GM12878 (cell line): Measurements from ENCODE around the gene DPH1. TPM values are rescaled to one million over a fixed set of nuclear protein-coding genes. Genes with fewer than 3 reads are reported as not detected.

Experiments used
- ATAC-seq: fragments of 200-7000 bp; cut with Tn5 transposase; 3 replicates; pipeline ENCODE4 v1.9.1; 2020; ENCODE audit warnings: mild to moderate bottlenecking, moderate library complexity
- BruUV-seq: library from RNA; stranded (reverse); fragments of 400-500 nt; replicated peaks from 2 replicates; lab custom pipeline; 2021; lab: Mats Ljungman, UMichigan
- CTCF ChIA-PET: fragments of 300-600 bp; sonication (Branson Sonifier 250); formaldehyde crosslinking; extraction: SDS; loops from one replicate; lab custom pipeline; 2021; ENCODE audit warnings: inconsistent platforms; lab: Yijun Ruan, JAX
- POLR2A ChIA-PET: fragments of 350-600 bp; formaldehyde crosslinking; extraction: SDS; loops from one replicate; lab custom pipeline; 2021; ENCODE audit warnings: inconsistent platforms; lab: Charles Lee
- RAD21 ChIA-PET: fragments of 300-600 bp; sonication (Branson Sonifier 250); formaldehyde crosslinking; loops from one replicate; lab custom pipeline; 2023; ENCODE audit warnings: antibody characterized with exemption; ENCODE audit not compliant: unreplicated experiment; lab: Charles Lee
- SMC1A ChIA-PET: fragments of 300-600 bp; sonication (Branson Sonifier 250); formaldehyde crosslinking; loops from one replicate; lab custom pipeline; 2023; ENCODE audit not compliant: unreplicated experiment, uncharacterized antibody; lab: Charles Lee
- DNase-seq: peaks from one replicate; pipeline ENCODE4 v3.0.0-alpha.2; 2011; ENCODE audit warnings: low read depth, low spot score
- FAIRE-seq: peaks from 3 replicates; lab custom pipeline; 2011; peaks lifted over from hg19 to GRCh38; lab: Jason Lieb, UNC
- H2AFZ ChIP-seq: 2 replicates; pipeline ENCODE4 v1.6.0; 2011; ENCODE audit warnings: low read depth, low read length, control low read depth; ENCODE audit not compliant: control insufficient read depth
- H3K27ac ChIP-seq: 2 replicates; pipeline ENCODE4 v1.5.1; 2011; ENCODE audit warnings: control low read depth; ENCODE audit not compliant: control insufficient read depth, insufficient read depth
- H3K27me3 ChIP-seq, 2 experiments: replicated peaks in 1 of 2; 2 replicates each; pipeline versions ENCODE4 v1.6.0 to v1.6.1; 2011; ENCODE audit warnings: low read length in 1 of 2; ENCODE audit not compliant: control insufficient read depth in 2 of 2, insufficient read depth in 2 of 2
- H3K36me3 ChIP-seq, 2 experiments: 2 replicates each; pipeline ENCODE4 v1.5.1; 2011; ENCODE audit warnings: low read length in 1 of 2; ENCODE audit not compliant: control insufficient read depth in 2 of 2, insufficient read depth in 2 of 2
- H3K4me1 ChIP-seq: 2 replicates; pipeline ENCODE4 v1.6.1; 2011; ENCODE audit warnings: mild to moderate bottlenecking, low read length, moderate library complexity, mixed read lengths; ENCODE audit not compliant: control insufficient read depth, insufficient read depth
- H3K4me2 ChIP-seq: 2 replicates; pipeline ENCODE4 v1.6.0; 2011; ENCODE audit warnings: control low read depth; ENCODE audit not compliant: control insufficient read depth, insufficient read depth
- H3K4me3 ChIP-seq: fragments of 200-600 bp; sonication (generic); 2 replicates; pipeline ENCODE4 v1.5.1; 2016
- H3K79me2 ChIP-seq: 2 replicates; pipeline ENCODE4 v1.6.0; 2011; ENCODE audit warnings: low read length; ENCODE audit not compliant: control insufficient read depth, insufficient read depth
- H3K9ac ChIP-seq: 2 replicates; pipeline ENCODE4 v1.8.0; 2011; ENCODE audit warnings: low read length, control low read depth, mixed read lengths; ENCODE audit not compliant: control insufficient read depth, insufficient read depth
- H3K9me3 ChIP-seq: replicated peaks from 3 replicates; pipeline ENCODE4 v1.5.1; 2011; ENCODE audit warnings: mild to moderate bottlenecking, low read length; ENCODE audit not compliant: control insufficient read depth, insufficient read depth
- H4K20me1 ChIP-seq: 2 replicates; pipeline ENCODE4 v1.6.0; 2011; ENCODE audit not compliant: control insufficient read depth, insufficient read depth
- BHLHE40 ChIP-seq, 2 experiments: fragments of 450-650 bp in 1 of 2; IDR thresholded peaks; 2 replicates each; pipeline ENCODE4 v1.6.1; 2011 to 2017; ENCODE audit warnings: low read depth in 2 of 2, borderline replicate concordance in 1 of 2, improper control_type of control experiment in 1 of 2, low read length in 1 of 2, mild to moderate bottlenecking in 1 of 2
- BMI1 ChIP-seq: fragments of 450-650 bp; IDR thresholded peaks from 2 replicates; pipeline ENCODE4 v1.6.1; 2016; ENCODE audit warnings: mild to moderate bottlenecking, moderate library complexity, borderline replicate concordance
- CBFB ChIP-seq: IDR thresholded peaks from 2 replicates; pipeline ENCODE4 v1.6.1; 2016; ENCODE audit warnings: antibody characterized with exemption, low read depth
- CHD4 ChIP-seq: fragments of 200-600 bp; sonication (generic); IDR thresholded peaks from 2 replicates; pipeline ENCODE4 v1.6.1; 2016; ENCODE audit warnings: mild to moderate bottlenecking
- EED ChIP-seq: sonication (generic); IDR thresholded peaks from 2 replicates; pipeline ENCODE4 v1.6.1; 2016; ENCODE audit warnings: antibody characterized with exemption, low read depth
- FOXK2 ChIP-seq: fragments of 450-650 bp; IDR thresholded peaks from 2 replicates; pipeline ENCODE4 v1.6.1; 2017; ENCODE audit warnings: mild to moderate bottlenecking, moderate library complexity
- IKZF1 ChIP-seq: fragments of 450-650 bp; conservative IDR thresholded peaks from 2 replicates; pipeline ENCODE4 v1.6.1; 2017; ENCODE audit warnings: antibody characterized with exemption, mild to moderate bottlenecking
- IKZF2 ChIP-seq, 2 experiments: fragments of 450-650 bp; IDR thresholded peaks; 2 replicates each; pipeline ENCODE4 v1.6.1; 2017; ENCODE audit warnings: mild to moderate bottlenecking in 2 of 2, moderate library complexity in 2 of 2
- IRF4 ChIP-seq: IDR thresholded peaks from 2 replicates; pipeline ENCODE4 v1.6.1; 2011; ENCODE audit warnings: low read depth, low read length
- KLF5 ChIP-seq: fragments of 450-650 bp; IDR thresholded peaks from 2 replicates; pipeline ENCODE4 v1.6.1; 2014; ENCODE audit warnings: mild to moderate bottlenecking; ENCODE audit not compliant: partially characterized antibody
- MYB ChIP-seq: fragments of 150-350 bp; IDR thresholded peaks from 2 replicates; pipeline ENCODE4 v1.6.1; 2014; ENCODE audit warnings: mild to moderate bottlenecking, low read depth, low read length, borderline replicate concordance
- NR2F1 ChIP-seq: fragments of 450-650 bp; conservative IDR thresholded peaks from 2 replicates; pipeline ENCODE4 v1.6.1; 2017; ENCODE audit warnings: mild to moderate bottlenecking
- POLR2A ChIP-seq: IDR thresholded peaks from 2 replicates; pipeline ENCODE4 v1.6.1; 2011; ENCODE audit warnings: low read depth, mild to moderate bottlenecking, low read length
- POU2F2 ChIP-seq: IDR thresholded peaks from 3 replicates; pipeline ENCODE4 v1.6.1; 2011; ENCODE audit warnings: low read depth, mild to moderate bottlenecking, low read length, borderline replicate concordance
- SMC3 ChIP-seq: IDR thresholded peaks from 2 replicates; pipeline ENCODE4 v1.6.1; 2011; ENCODE audit warnings: low read length, improper control_type of control experiment, borderline replicate concordance
- STAT3 ChIP-seq: IDR thresholded peaks from 2 replicates; pipeline ENCODE4 v1.6.1; 2011; ENCODE audit warnings: low read depth, low read length, improper control_type of control experiment
- SUPT20H ChIP-seq: IDR thresholded peaks from 2 replicates; pipeline ENCODE4 v1.6.1; 2011; ENCODE audit warnings: low read depth, mild to moderate bottlenecking, low read length, moderate library complexity, borderline replicate concordance; ENCODE audit not compliant: control insufficient read depth
- TCF12 ChIP-seq: IDR thresholded peaks from 2 replicates; pipeline ENCODE4 v1.6.1; 2011; ENCODE audit warnings: low read depth, mild to moderate bottlenecking, low read length
- ZNF622 ChIP-seq: fragments of 450-650 bp; IDR thresholded peaks from 2 replicates; pipeline ENCODE4 v1.6.1; 2017; ENCODE audit warnings: mild to moderate bottlenecking, inconsistent platforms
- WGBS: methylation state at CpG from one replicate; pipeline ENCODE4 v1.1.6; 2016; ENCODE audit warnings: low lambda C conversion rate; ENCODE audit not compliant: insufficient replicate concordance, insufficient coverage; ENCODE audit errors: missing lambda C conversion rate; 5-methylcytosine and 5-hydroxymethylcytosine counted together
- in situ Hi-C: fragments of 300-500 bp; cut with MboI; formaldehyde crosslinking; loops from 9 replicates; pipeline ENCODE4 v1.14.3; 2018; ENCODE audit warnings: mixed read lengths
- intact Hi-C: fragments of 100-400 bp; cut with micrococcal nuclease; formaldehyde crosslinking; loops from one replicate; pipeline ENCODE4 v1.14.2; 2022; ENCODE audit not compliant: unreplicated experiment
- polyA plus RNA-seq, 11 experiments: library from polyadenylated mRNA; depleted of rRNA in 4 of 11; unstranded in 6 of 11; stranded (reverse) in 5 of 11; fragments of >200 nt; fragmentation: Nextera tagmentation in 4 of 11; fragmentation: Illumina TruSeq in 1 of 11; extraction: Ambion mirVana in 4 of 11; extraction: Trizol in 1 of 11; gene quantifications; 1 replicate in 1 of 11; 2 replicates in 10 of 11; pipeline versions ENCODE4 v1.2.1 to v1.2.3, GENCODE V29; 2011 to 2016; ENCODE audit warnings: inconsistent platforms in 2 of 11, missing spikeins in 2 of 11, low read depth in 1 of 11
- total RNA-seq, 4 experiments: library from RNA; depleted of rRNA in 3 of 4; stranded (reverse); fragments of >200 nt in 3 of 4; fragmentation: Illumina TruSeq in 1 of 4; extraction: Trizol in 1 of 4; gene quantifications; 2 replicates each; pipeline versions ENCODE4 v1.2.1 to v1.2.3, GENCODE V29; 2013 to 2021
- TF ChIP-seq, protein P1 (sequence below): fragments of 450-650 bp; IDR thresholded peaks from 2 replicates; pipeline ENCODE4 v1.6.1; 2018; ENCODE audit warnings: borderline replicate concordance, mild to moderate bottlenecking; ENCODE audit not compliant: partially characterized antibody
- TF ChIP-seq, protein P2 (sequence below), 3 experiments: IDR thresholded peaks in 2 of 3; conservative IDR thresholded peaks in 1 of 3; 2 replicates each; pipeline ENCODE4 v1.5.1; 2011; ENCODE audit warnings: low read depth in 3 of 3, low read length in 3 of 3, mild to moderate bottlenecking in 3 of 3, control low read depth in 2 of 3, moderate library complexity in 2 of 3, inconsistent platforms in 1 of 3, mixed read lengths in 1 of 3; ENCODE audit not compliant: control insufficient read depth in 2 of 3, insufficient read depth in 1 of 3; ENCODE audit errors: extremely low read depth in 1 of 3

The DPH1 gene
- total and polyA plus RNA-seq, 10 of the 15 experiments (the other 5 are each of a cell fraction or from before 2014, with no cell fraction given): 0.29 to 33.6 (median 20.2) TPM

DNA sequence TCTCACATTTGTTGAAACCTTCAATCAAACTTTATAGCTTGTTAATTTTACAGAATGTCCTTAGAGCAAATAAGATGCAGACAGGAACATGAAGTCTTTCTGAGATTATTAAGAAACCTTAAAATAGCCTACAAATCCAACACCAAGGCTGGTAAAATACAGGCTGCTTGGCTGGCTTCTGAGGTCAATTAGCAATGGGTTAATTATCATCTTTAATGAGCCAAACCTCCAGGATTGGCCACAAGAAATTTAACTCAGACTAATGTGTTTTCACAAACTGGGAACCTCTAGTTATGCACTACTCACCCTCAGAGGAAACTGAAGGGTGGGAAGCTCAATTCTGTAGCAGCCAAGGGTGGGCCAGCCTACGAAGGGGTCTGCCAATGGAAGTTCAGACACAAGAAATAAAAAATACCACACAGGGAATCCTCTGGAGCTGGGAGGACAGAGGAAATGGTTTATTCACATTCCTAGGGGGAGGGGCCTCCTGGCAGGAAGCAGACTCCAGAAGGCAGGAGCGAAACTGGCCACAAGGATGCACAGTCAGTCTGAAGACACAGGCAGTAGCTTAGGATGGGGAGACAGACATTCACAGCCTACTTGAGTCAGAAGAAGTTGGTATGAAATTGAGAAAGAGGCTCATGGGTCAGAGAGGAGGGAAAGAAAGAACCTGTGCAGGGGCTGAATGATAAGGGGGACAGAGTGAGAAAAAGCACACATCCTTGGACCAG is 61.0 kb downstream of the DPH1 start:
- no peaks in the 10 kb centered on the region for H4K20me1 ChIP-seq
- 87% methylated on average over 2 of the region's 2 CpGs for WGBS
- H3K4me1 ChIP-seq: peaks cover 59% of the 10 kb centered on the region
- intact Hi-C loops (loop anchor here (5.0 kb wide), 1 partner anchor 34 kb away; the partner anchor contains the start of gene HIC1), in situ Hi-C loops (no loop called here)
- CTCF ChIA-PET: interaction anchor here (0.6 to 11.4 kb wide), 18 partner anchors 9 to 236 kb away, joined by 3 to 126 read pairs (median 6); partner anchors contain the start of gene HIC1
- peak overlapping the region; percentile 68 for H3K9ac ChIP-seq
- SMC1A ChIA-PET: interaction anchor here (0.7 to 7.1 kb wide), 21 partner anchors 12 to 191 kb away, joined by 3 to 107 read pairs (median 19); partner anchors contain the start of gene HIC1
- H3K4me2 ChIP-seq: peak overlapping the region; percentile 86
- peak overlapping the region; percentile 93 for H3K27ac ChIP-seq
- ATAC-seq: no peak
- no peaks in the 10 kb centered on the region for H3K9me3 ChIP-seq
- H3K36me3 ChIP-seq: peaks cover 2 to 4% of the 10 kb centered on the region in 2 experiments; a peak in 2 of 4 replicates
- H2AFZ ChIP-seq: no peak overlapping the region
- RAD21 ChIA-PET: interaction anchor here (0.9 to 10.4 kb wide), 24 partner anchors 9 to 212 kb away, joined by 3 to 160 read pairs (median 8); partner anchors contain the start of gene HIC1
- peak overlapping the region; percentile 63 for H3K4me3 ChIP-seq
- BruUV-seq: no TSS peak
- POLR2A ChIA-PET: interaction anchor here (0.8 to 10.8 kb wide), 17 partner anchors 9 to 176 kb away, joined by 3 to 148 read pairs (median 6); partner anchors contain the start of gene HIC1
- no peaks in the 10 kb centered on the region for H3K27me3 ChIP-seq
- peaks cover 16% of the 10 kb centered on the region for H3K79me2 ChIP-seq
- FAIRE-seq: no peak
- no peak for DNase-seq
- TF ChIP-seq IKZF2 (IDR thresholded peaks at IDR 0.05) (peak; percentile 17 to 37; a peak in 2 of 4 replicates), BHLHE40 (IDR thresholded peaks at IDR 0.05; ENCODE audit: borderline replicate concordance in 1 of 2, low read depth in 2 of 2, low read length in 1 of 2) (no peak), KLF5 (no peak), IRF4 (0 out of 2 replicates have a peak, but pooled peaks have one; percentile 19), SMC3 (no peak), ZNF622 (no peak), NR2F1 (no peak), EED (peak; percentile 87), POLR2A (peak; percentile 60; the same call in 1 of the 2 replicates), BMI1 (no peak), FOXK2 (no peak), IKZF1 (peak; percentile 54), POU2F2 (no peak), CHD4 (no peak), CBFB (no peak), STAT3 (no peak), MYB (no peak), SUPT20H (no peak), TCF12 (no peak)
- TF ChIP-seq, protein P1, sequence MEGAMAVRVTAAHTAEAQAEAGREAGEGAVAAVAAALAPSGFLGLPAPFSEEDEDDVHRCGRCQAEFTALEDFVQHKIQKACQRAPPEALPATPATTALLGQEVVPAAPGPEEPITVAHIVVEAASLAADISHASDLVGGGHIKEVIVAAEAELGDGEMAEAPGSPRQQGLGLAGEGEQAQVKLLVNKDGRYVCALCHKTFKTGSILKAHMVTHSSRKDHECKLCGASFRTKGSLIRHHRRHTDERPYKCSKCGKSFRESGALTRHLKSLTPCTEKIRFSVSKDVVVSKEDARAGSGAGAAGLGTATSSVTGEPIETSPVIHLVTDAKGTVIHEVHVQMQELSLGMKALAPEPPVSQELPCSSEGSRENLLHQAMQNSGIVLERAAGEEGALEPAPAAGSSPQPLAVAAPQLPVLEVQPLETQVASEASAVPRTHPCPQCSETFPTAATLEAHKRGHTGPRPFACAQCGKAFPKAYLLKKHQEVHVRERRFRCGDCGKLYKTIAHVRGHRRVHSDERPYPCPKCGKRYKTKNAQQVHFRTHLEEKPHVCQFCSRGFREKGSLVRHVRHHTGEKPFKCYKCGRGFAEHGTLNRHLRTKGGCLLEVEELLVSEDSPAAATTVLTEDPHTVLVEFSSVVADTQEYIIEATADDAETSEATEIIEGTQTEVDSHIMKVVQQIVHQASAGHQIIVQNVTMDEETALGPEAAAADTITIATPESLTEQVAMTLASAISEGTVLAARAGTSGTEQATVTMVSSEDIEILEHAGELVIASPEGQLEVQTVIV: no peak
- TF ChIP-seq, protein P2, sequence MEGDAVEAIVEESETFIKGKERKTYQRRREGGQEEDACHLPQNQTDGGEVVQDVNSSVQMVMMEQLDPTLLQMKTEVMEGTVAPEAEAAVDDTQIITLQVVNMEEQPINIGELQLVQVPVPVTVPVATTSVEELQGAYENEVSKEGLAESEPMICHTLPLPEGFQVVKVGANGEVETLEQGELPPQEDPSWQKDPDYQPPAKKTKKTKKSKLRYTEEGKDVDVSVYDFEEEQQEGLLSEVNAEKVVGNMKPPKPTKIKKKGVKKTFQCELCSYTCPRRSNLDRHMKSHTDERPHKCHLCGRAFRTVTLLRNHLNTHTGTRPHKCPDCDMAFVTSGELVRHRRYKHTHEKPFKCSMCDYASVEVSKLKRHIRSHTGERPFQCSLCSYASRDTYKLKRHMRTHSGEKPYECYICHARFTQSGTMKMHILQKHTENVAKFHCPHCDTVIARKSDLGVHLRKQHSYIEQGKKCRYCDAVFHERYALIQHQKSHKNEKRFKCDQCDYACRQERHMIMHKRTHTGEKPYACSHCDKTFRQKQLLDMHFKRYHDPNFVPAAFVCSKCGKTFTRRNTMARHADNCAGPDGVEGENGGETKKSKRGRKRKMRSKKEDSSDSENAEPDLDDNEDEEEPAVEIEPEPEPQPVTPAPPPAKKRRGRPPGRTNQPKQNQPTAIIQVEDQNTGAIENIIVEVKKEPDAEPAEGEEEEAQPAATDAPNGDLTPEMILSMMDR (IDR thresholded peaks at IDR 0.05 in 2 of 3, conservative IDR thresholded peaks at IDR 0.05 in 1 of 3; ENCODE audit: control insufficient read depth in 2 of 3, extremely low read depth in 1 of 3, insufficient read depth in 1 of 3, low read depth in 3 of 3, low read length in 3 of 3): no peak
